GM23338 (cell line): Measurements from ENCODE around the gene OR9G1. TPM values are rescaled to one million over a fixed set of nuclear protein-coding genes. Genes with fewer than 3 reads are reported as not detected.
"Not testable (repeated sequence)": the region's sequence is repeated elsewhere in the genome, so short reads cannot be mapped to it uniquely, and the experiment has no call there.

ENCODE experiments used
- ATAC-seq: fragments of 200-7000 bp; cut with Tn5 transposase; 3 replicates; pipeline ENCODE4 v1.9.1; 2020
- DNase-seq: peaks from one replicate; pipeline ENCODE4 v3.0.0-alpha.2; 2015; ENCODE audit warnings: low spot score
- H2AFZ ChIP-seq: fragments of 200-600 bp; sonication (generic); 2 replicates; pipeline ENCODE4 v1.8.0; 2016; ENCODE audit warnings: antibody characterized with exemption, mild to moderate bottlenecking, moderate library complexity
- H3F3A ChIP-seq: fragments of 200-600 bp; sonication (generic); replicated peaks from 2 replicates; pipeline ENCODE4 v1.8.0; 2017; ENCODE audit warnings: antibody characterized with exemption, mixed run types, low read depth
- H3K27ac ChIP-seq: fragments of 200-600 bp; sonication (generic); 2 replicates; pipeline ENCODE4 v1.6.1; 2016; ENCODE audit warnings: low read depth
- H3K27me3 ChIP-seq: fragments of 200-600 bp; sonication (generic); 2 replicates; pipeline ENCODE4 v1.8.0; 2016; ENCODE audit warnings: mild to moderate bottlenecking, mixed run types, moderate library complexity; ENCODE audit not compliant: insufficient read depth
- H3K36me3 ChIP-seq: fragments of 200-600 bp; sonication (generic); 2 replicates; pipeline ENCODE4 v1.8.0; 2016; ENCODE audit warnings: mild to moderate bottlenecking; ENCODE audit not compliant: insufficient read depth
- H3K4me1 ChIP-seq: fragments of 200-600 bp; sonication (generic); 2 replicates; pipeline ENCODE4 v1.8.0; 2016; ENCODE audit warnings: mild to moderate bottlenecking, moderate library complexity; ENCODE audit not compliant: insufficient read depth
- H3K4me2 ChIP-seq: fragments of 200-600 bp; sonication (generic); 2 replicates; pipeline ENCODE4 v1.7.1; 2017; ENCODE audit warnings: mixed run types
- H3K4me3 ChIP-seq: fragments of 200-600 bp; sonication (generic); 2 replicates; pipeline ENCODE4 v1.6.1; 2016; ENCODE audit warnings: mixed run types
- H3K79me2 ChIP-seq: fragments of 200-600 bp; sonication (generic); replicated peaks from 2 replicates; pipeline ENCODE4 v1.8.0; 2017; ENCODE audit warnings: mild to moderate bottlenecking; ENCODE audit not compliant: insufficient read depth
- H3K9me2 ChIP-seq: fragments of 200-600 bp; sonication (generic); 2 replicates; pipeline ENCODE4 v1.8.0; 2017; ENCODE audit not compliant: insufficient read depth
- H4K20me1 ChIP-seq: fragments of 200-600 bp; sonication (generic); replicated peaks from 2 replicates; pipeline ENCODE4 v1.8.0; 2017; ENCODE audit warnings: mild to moderate bottlenecking; ENCODE audit not compliant: insufficient read depth
- H3K27ac Mint-ChIP-seq: 2 replicates; pipeline ENCODE4 v1.8.0; 2020; ENCODE audit warnings: inconsistent platforms, mild to moderate bottlenecking, moderate library complexity, mixed read lengths
- H3K27me3 Mint-ChIP-seq: 3 replicates; pipeline ENCODE4 v1.8.0; 2022; ENCODE audit warnings: low read depth, mild to moderate bottlenecking, moderate library complexity, mixed read lengths, inconsistent platforms; ENCODE audit not compliant: insufficient read depth, poor library complexity
- H3K36me3 Mint-ChIP-seq: 3 replicates; pipeline ENCODE4 v1.8.0; 2021; ENCODE audit warnings: low read depth, mild to moderate bottlenecking, inconsistent platforms, moderate library complexity, mixed read lengths
- H3K4me1 Mint-ChIP-seq: 3 replicates; pipeline ENCODE4 v1.8.0; 2020; ENCODE audit warnings: mild to moderate bottlenecking, inconsistent platforms, mixed read lengths
- H3K4me3 Mint-ChIP-seq: 3 replicates; pipeline ENCODE4 v1.8.0; 2021; ENCODE audit warnings: moderate library complexity, mild to moderate bottlenecking, inconsistent platforms, mixed read lengths
- H3K9me3 Mint-ChIP-seq: 3 replicates; pipeline ENCODE4 v1.8.0; 2020; ENCODE audit warnings: moderate library complexity, mild to moderate bottlenecking, inconsistent platforms, mixed read lengths
- CREB1 ChIP-seq: fragments of 250-450 bp; sonication (Bioruptor Pico); IDR thresholded peaks from 2 replicates; pipeline ENCODE4 v1.5.0; 2020; ENCODE audit warnings: low read depth, mild to moderate bottlenecking, moderate library complexity
- EZH2phosphoT487 ChIP-seq: fragments of 200-600 bp; sonication (generic); IDR thresholded peaks from one replicate; pipeline ENCODE4 v1.8.1; 2018; ENCODE audit warnings: antibody characterized with exemption; ENCODE audit not compliant: unreplicated experiment
- JUNB ChIP-seq: IDR thresholded peaks from one replicate; pipeline ENCODE4 v1.6.1; 2016; ENCODE audit warnings: antibody characterized with exemption; ENCODE audit not compliant: unreplicated experiment
- NANOG ChIP-seq: IDR thresholded peaks from 2 replicates; pipeline ENCODE4 v1.6.1; 2016; ENCODE audit warnings: antibody characterized with exemption, borderline replicate concordance
- POLR2AphosphoS5 ChIP-seq: IDR thresholded peaks from 2 replicates; pipeline ENCODE4 v1.6.1; 2016; ENCODE audit warnings: antibody characterized with exemption, low read depth
- ZNF331 ChIP-seq: fragments of 250-450 bp; sonication (Bioruptor Pico); IDR thresholded peaks from 2 replicates; pipeline ENCODE4 v1.5.0; 2020; ENCODE audit warnings: low read depth, mild to moderate bottlenecking, moderate library complexity
- polyA plus RNA-seq: library from polyadenylated mRNA; unstranded; fragments of >200 nt; fragmentation: Nextera tagmentation; extraction: Ambion mirVana; gene quantifications from 2 replicates; pipeline ENCODE4 v1.2.1, GENCODE V29; 2016
- total RNA-seq: library from RNA; depleted of rRNA; stranded (reverse); fragments of >200 nt; shearing (Covaris generic); gene quantifications from 2 replicates; pipeline ENCODE4 v1.2.3, GENCODE V29; 2014
- TF ChIP-seq, protein P1 (sequence below): fragments of 250-450 bp; sonication (Bioruptor Pico); IDR thresholded peaks from 2 replicates; pipeline ENCODE4 v1.5.0; 2020; ENCODE audit warnings: mild to moderate bottlenecking, moderate library complexity
- TF ChIP-seq, protein P2 (sequence below), 2 experiments: fragments of 200-600 bp in 1 of 2; sonication (generic) in 1 of 2; conservative IDR thresholded peaks; 2 replicates each; pipeline versions ENCODE4 v1.5.1 to v1.6.1; 2016 to 2017; ENCODE audit warnings: antibody characterized with exemption in 2 of 2, low read depth in 2 of 2, mild to moderate bottlenecking in 2 of 2, moderate library complexity in 1 of 2
- TF ChIP-seq, protein P3 (sequence below): IDR thresholded peaks from one replicate; pipeline ENCODE4 v1.6.1; 2018; ENCODE audit warnings: antibody characterized with exemption; ENCODE audit not compliant: unreplicated experiment

OR9G1 gene
- total and polyA plus RNA-seq, 2 experiments from 2014 or later = not detected

DNA sequence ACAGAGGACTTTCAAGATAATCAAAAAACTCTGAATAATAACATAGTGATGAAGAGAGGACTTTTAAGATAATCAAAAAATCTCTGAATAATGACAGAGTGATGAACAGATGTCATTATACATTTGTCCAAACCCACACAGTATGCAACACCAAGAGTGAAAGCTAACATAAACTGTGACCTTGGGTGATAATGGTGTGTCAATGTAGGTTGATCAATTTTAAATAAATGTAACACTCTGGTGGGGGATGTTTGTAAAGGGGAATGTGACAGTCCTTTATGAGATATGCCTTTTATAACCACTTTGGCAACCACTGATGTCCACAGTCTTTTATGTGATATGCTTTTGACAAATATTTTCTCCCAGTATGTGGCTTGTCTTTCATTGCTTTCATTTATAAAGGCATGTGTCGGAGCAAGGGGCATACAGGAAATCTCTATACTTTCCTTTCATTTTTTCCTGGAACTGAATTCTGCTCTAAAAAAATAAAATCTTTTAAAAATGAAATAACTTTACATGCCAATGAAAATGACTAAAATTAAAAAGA is 10.3 kb upstream of the OR9G1 start:
- no peaks in the 10 kb centered on the region for H3F3A ChIP-seq
- H3K4me2 ChIP-seq = no peak overlapping the region
- no peak overlapping the region for H3K4me3 Mint-ChIP-seq
- H2AFZ ChIP-seq = no peak overlapping the region
- peaks cover 2% of the 10 kb centered on the region for H3K27me3 Mint-ChIP-seq
- H3K27ac ChIP-seq = no peak overlapping the region
- H3K36me3 Mint-ChIP-seq = no peaks in the 10 kb centered on the region; the same call in 2 of the 3 replicates
- no peak overlapping the region; the same call in 1 of the 2 replicates for H3K27ac Mint-ChIP-seq
- H4K20me1 ChIP-seq = no peaks in the 10 kb centered on the region
- H3K4me1 Mint-ChIP-seq = peaks cover 23% of the 10 kb centered on the region
- no peaks in the 10 kb centered on the region for H3K36me3 ChIP-seq
- H3K4me3 ChIP-seq = no peak overlapping the region
- DNase-seq = no peak
- TF ChIP-seq POLR2AphosphoS5 = no peak
- no peak for TF ChIP-seq NANOG
- TF ChIP-seq, protein P1, sequence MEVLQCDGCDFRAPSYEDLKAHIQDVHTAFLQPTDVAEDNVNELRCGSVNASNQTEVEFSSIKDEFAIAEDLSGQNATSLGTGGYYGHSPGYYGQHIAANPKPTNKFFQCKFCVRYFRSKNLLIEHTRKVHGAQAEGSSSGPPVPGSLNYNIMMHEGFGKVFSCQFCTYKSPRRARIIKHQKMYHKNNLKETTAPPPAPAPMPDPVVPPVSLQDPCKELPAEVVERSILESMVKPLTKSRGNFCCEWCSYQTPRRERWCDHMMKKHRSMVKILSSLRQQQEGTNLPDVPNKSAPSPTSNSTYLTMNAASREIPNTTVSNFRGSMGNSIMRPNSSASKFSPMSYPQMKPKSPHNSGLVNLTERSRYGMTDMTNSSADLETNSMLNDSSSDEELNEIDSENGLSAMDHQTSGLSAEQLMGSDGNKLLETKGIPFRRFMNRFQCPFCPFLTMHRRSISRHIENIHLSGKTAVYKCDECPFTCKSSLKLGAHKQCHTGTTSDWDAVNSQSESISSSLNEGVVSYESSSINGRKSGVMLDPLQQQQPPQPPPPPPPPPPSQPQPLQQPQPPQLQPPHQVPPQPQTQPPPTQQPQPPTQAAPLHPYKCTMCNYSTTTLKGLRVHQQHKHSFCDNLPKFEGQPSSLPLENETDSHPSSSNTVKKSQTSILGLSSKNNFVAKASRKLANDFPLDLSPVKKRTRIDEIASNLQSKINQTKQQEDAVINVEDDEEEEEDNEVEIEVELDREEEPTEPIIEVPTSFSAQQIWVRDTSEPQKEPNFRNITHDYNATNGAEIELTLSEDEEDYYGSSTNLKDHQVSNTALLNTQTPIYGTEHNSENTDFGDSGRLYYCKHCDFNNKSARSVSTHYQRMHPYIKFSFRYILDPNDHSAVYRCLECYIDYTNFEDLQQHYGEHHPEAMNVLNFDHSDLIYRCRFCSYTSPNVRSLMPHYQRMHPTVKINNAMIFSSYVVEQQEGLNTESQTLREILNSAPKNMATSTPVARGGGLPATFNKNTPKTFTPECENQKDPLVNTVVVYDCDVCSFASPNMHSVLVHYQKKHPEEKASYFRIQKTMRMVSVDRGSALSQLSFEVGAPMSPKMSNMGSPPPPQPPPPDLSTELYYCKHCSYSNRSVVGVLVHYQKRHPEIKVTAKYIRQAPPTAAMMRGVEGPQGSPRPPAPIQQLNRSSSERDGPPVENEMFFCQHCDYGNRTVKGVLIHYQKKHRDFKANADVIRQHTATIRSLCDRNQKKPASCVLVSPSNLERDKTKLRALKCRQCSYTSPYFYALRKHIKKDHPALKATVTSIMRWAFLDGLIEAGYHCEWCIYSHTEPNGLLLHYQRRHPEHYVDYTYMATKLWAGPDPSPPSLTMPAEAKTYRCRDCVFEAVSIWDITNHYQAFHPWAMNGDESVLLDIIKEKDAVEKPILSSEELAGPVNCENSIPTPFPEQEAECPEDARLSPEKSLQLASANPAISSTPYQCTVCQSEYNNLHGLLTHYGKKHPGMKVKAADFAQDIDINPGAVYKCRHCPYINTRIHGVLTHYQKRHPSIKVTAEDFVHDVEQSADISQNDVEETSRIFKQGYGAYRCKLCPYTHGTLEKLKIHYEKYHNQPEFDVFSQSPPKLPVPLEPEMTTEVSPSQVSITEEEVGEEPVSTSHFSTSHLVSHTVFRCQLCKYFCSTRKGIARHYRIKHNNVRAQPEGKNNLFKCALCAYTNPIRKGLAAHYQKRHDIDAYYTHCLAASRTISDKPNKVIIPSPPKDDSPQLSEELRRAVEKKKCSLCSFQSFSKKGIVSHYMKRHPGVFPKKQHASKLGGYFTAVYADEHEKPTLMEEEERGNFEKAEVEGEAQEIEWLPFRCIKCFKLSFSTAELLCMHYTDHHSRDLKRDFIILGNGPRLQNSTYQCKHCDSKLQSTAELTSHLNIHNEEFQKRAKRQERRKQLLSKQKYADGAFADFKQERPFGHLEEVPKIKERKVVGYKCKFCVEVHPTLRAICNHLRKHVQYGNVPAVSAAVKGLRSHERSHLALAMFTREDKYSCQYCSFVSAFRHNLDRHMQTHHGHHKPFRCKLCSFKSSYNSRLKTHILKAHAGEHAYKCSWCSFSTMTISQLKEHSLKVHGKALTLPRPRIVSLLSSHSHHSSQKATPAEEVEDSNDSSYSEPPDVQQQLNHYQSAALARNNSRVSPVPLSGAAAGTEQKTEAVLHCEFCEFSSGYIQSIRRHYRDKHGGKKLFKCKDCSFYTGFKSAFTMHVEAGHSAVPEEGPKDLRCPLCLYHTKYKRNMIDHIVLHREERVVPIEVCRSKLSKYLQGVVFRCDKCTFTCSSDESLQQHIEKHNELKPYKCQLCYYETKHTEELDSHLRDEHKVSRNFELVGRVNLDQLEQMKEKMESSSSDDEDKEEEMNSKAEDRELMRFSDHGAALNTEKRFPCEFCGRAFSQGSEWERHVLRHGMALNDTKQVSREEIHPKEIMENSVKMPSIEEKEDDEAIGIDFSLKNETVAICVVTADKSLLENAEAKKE (CRISPR knock-in tag) = no peak
- no peak for TF ChIP-seq ZNF331 (CRISPR knock-in tag)
- no peak for TF ChIP-seq CREB1 (CRISPR knock-in tag)
- TF ChIP-seq, protein P2, sequence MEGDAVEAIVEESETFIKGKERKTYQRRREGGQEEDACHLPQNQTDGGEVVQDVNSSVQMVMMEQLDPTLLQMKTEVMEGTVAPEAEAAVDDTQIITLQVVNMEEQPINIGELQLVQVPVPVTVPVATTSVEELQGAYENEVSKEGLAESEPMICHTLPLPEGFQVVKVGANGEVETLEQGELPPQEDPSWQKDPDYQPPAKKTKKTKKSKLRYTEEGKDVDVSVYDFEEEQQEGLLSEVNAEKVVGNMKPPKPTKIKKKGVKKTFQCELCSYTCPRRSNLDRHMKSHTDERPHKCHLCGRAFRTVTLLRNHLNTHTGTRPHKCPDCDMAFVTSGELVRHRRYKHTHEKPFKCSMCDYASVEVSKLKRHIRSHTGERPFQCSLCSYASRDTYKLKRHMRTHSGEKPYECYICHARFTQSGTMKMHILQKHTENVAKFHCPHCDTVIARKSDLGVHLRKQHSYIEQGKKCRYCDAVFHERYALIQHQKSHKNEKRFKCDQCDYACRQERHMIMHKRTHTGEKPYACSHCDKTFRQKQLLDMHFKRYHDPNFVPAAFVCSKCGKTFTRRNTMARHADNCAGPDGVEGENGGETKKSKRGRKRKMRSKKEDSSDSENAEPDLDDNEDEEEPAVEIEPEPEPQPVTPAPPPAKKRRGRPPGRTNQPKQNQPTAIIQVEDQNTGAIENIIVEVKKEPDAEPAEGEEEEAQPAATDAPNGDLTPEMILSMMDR (conservative IDR thresholded peaks at IDR 0.05; ENCODE audit: low read depth in 2 of 2) = no peak
- TF ChIP-seq, protein P3, sequence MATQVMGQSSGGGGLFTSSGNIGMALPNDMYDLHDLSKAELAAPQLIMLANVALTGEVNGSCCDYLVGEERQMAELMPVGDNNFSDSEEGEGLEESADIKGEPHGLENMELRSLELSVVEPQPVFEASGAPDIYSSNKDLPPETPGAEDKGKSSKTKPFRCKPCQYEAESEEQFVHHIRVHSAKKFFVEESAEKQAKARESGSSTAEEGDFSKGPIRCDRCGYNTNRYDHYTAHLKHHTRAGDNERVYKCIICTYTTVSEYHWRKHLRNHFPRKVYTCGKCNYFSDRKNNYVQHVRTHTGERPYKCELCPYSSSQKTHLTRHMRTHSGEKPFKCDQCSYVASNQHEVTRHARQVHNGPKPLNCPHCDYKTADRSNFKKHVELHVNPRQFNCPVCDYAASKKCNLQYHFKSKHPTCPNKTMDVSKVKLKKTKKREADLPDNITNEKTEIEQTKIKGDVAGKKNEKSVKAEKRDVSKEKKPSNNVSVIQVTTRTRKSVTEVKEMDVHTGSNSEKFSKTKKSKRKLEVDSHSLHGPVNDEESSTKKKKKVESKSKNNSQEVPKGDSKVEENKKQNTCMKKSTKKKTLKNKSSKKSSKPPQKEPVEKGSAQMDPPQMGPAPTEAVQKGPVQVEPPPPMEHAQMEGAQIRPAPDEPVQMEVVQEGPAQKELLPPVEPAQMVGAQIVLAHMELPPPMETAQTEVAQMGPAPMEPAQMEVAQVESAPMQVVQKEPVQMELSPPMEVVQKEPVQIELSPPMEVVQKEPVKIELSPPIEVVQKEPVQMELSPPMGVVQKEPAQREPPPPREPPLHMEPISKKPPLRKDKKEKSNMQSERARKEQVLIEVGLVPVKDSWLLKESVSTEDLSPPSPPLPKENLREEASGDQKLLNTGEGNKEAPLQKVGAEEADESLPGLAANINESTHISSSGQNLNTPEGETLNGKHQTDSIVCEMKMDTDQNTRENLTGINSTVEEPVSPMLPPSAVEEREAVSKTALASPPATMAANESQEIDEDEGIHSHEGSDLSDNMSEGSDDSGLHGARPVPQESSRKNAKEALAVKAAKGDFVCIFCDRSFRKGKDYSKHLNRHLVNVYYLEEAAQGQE = no peak
- TF ChIP-seq EZH2phosphoT487 = no peak
- no peak for TF ChIP-seq JUNB
- no peak for ATAC-seq
- H3K27me3 ChIP-seq = no peaks in the 10 kb centered on the region
- H3K9me3 Mint-ChIP-seq = no peaks in the 10 kb centered on the region
- no peaks in the 10 kb centered on the region for H3K79me2 ChIP-seq
- peaks cover 3% of the 10 kb centered on the region; the same call in 1 of the 2 replicates for H3K9me2 ChIP-seq
- H3K4me1 ChIP-seq = peaks cover 17% of the 10 kb centered on the region

DNA sequence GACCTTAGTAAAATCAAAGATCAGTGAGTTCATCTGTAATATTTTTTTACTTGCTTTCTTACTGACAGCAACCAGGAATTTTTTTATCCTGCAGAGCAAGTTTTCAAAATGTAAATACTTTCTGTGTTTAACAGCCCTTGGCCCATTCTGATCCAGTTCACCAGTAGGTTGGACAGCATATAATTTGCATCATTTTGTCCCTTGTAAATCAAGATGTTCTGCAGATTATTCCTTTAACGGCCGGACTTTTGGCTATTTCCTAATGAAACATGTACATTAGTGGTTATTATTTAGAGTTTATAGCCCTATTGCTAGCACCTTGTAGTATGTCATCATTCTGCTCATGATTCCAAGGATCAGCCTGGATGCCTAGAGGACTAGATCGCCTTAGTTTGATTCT is 7.7 kb upstream of the OR9G1 start:
- H3K4me3 ChIP-seq, H3K27me3 Mint-ChIP-seq, H3K27ac Mint-ChIP-seq, H3F3A ChIP-seq, ATAC-seq, H3K4me3 Mint-ChIP-seq, H3K36me3 Mint-ChIP-seq, H2AFZ ChIP-seq, H3K4me2 ChIP-seq, H3K9me3 Mint-ChIP-seq, H3K27ac ChIP-seq, H3K27me3 ChIP-seq, H3K36me3 ChIP-seq, H4K20me1 ChIP-seq, H3K79me2 ChIP-seq, DNase-seq, H3K9me2 ChIP-seq: not testable (repeated sequence)
- H3K4me1 Mint-ChIP-seq = peaks cover 26% of the 10 kb centered on the region
- H3K4me1 ChIP-seq = peaks cover 17% of the 10 kb centered on the region
